DMS114 treated with DMSO at 0.1 percent for 48 hours (cell line): Measurements from ENCODE around the gene AGAP1.

Experiments
- DNase-seq: peaks from one replicate; lab custom pipeline; 2025; ENCODE audit not compliant: unreplicated experiment; lab: John Stamatoyannopoulos, UW

Gene AGAP1

DNA sequence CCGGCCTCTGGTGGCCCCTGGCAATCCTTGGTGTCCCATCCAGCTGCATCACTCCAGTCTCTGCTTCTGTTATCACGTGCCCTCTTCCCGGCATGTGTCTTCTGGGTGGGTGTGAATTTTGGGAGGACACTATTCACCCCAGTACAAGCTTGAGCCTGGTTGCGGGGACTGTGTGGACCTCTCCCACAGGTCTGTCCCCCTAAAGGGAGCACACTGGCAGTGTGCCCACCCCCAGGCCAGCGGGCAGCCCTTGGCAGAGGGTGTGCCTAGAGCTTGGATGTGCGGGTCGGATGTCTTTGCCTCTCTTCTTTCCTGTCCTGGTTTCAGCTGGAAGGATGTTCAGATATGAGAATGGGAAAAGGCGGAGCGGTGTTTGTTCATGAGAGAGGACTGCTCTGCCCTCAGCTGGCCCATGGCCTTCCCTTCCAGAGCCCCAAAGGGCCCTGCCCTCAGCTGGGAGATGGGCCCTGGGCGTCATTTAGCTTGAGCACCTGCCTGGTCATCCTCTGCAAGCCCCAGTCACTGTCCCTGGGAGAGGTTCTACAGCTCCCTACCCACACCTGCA lies 73.2 kb downstream of the AGAP1 start:
- DNase-seq = no peak

GRCh38 chr2:235567842-235568241 lies 74.0 kb downstream of the AGAP1 start:
- no peak for DNase-seq

GRCh38 chr2:235568431-235568830 lies 74.6 kb downstream of the AGAP1 start:
- no peak for DNase-seq

- DNase-seq = no peak
Observed at GRCh38 chr2:235569837-235570236, 76.0 kb downstream of the AGAP1 start.

- no peak for DNase-seq
Observed at GRCh38 chr2:235570256-235570655, 76.4 kb downstream of the AGAP1 start.

DNA sequence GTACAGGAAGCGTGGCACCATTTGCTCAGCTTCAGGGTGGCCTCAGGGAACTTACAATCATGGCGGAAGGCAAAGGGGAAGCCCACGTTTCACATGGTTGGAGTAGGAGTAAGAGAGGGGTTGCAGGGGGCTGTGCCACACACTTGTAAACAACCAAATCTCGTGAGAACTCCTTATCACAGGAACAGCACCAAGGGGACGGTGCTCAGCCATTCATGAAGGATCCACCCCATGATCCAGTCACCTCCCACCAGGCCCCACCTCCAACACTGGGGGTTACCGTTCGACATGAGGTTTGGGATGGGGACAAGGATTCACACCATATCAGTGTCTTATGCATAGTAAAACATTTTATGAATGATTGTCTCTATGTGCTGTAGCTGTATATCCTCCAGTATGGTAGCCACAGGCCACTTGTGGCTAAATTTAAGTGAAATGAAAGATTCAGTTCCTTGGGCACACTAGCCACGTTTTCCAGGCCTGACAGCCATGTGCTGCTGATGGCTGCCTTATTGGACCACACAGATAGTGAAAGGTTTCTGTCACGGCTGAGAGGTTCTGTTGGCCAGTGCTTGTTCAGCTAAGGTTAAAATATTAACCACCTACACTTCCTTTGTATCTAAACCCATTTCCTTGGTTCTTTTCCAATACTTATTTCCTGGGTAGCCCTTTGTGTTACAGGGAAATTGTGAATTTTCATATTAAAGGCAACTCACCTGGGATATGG lies 77.3 kb downstream of the AGAP1 start:
- no peak for DNase-seq

GRCh38 chr2:235572592-235572991 lies 78.7 kb downstream of the AGAP1 start:
- DNase-seq = no peak

- DNase-seq = no peak
Observed at GRCh38 chr2:235573331-235574221, 79.7 kb downstream of the AGAP1 start.

- DNase-seq = no peak
Observed at GRCh38 chr2:235575431-235575830, 81.6 kb downstream of the AGAP1 start.

DNA sequence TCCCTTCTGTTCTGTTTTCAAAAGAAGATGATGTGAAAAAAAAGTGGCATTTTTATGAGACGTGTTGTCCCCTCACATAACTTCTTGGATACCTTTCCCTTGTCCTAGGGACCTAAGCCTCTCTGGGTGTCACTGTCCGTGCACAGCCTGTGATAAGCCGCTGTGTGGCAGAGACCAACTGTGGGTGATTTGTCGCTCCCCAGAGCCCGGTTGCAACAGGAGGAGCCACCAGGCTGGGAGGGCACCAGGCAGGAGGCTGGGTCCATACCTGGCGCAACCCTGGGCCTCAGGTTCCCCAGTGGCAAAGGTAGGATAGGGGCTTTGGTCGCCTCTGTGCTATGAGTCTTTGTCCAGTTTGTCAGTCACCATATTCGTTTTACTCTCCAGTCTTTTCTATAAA lies 82.1 kb downstream of the AGAP1 start:
- no peak for DNase-seq

- DNase-seq = no peak
Observed at GRCh38 chr2:235576337-235576910, 82.6 kb downstream of the AGAP1 start.

DNA sequence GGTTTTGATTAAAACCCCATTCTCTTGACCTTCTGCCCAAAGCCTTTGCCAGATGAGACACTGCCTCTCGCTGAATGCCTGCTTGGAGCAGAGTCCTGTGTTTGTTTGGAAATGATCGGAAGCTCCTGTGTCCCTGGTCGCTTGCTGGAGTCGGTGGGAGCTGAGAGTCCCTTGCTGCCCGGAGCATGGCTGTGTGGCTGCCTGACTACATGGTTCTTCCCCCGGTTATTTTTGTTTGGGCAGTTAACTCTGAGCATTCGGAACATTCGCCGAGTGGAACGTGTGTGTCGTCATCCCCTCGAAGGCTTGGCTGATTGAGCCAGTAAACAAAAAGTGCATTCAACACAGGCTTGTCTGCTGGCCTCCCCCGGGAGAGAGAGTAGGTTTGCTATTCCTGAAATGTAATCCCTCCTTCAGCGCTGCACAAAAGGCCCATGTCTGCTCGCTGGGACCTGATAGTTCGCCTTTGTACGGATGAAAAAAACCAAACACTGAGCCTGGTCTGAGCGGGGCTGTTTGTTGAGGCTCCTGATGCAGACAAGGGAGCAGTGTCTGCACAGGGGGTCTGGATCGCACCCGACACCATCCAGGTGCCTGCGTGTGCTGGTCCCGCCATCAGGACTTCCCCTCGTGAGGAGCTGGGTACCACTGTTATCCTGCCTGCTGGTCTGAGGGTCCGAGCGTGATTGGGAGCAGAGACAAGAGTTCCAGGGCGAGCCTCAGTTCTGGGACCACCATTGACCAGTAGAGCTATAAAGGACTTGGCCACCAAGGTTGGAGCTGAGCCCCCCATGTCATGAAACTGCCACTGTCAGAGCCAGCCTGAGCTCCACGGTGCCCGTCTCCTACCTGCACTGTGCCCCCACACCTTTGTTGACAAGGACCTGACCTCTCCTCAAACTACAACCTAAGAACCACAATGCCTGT lies 83.8 kb downstream of the AGAP1 start:
- DNase-seq = no peak

GRCh38 chr2:235579128-235579527 lies 85.3 kb downstream of the AGAP1 start:
- DNase-seq = no peak

DNA sequence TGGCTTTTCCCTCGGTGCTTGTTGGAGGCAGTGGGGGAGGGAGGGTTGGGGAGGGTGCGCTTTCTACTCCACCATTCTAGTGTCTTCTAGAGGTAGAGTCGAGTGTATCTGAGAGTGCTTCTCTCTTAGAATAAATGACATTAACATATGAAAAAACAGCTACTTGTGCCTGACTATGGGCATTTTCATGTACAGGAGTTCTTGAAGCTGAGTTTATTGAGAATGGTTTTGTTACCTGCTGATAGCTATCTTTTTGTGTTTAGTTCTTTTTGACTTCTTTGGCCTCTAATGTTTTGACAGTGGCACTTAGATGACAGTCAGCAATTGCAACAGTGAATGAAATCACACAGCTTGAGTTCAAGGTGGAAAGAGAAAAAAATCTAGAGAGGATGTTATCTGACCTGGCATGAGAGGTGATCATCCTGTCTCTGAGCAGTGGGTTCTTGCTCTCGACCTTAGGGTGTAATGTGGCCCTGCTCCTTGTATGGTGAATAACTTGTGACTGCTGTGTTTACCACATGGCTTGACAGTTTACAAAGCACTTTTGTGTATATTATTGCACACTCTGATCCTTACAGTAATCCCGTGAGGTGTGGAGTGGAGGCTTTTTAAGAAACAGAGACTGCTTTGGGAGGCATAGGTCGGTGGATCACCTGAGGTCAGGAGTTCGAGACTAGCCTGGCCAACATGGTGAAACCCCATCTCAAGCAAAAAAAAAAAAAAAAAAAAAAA lies 86.7 kb downstream of the AGAP1 start:
- no peak for DNase-seq

- DNase-seq = no peak
Observed at GRCh38 chr2:235582081-235582686, 88.3 kb downstream of the AGAP1 start.

DNA sequence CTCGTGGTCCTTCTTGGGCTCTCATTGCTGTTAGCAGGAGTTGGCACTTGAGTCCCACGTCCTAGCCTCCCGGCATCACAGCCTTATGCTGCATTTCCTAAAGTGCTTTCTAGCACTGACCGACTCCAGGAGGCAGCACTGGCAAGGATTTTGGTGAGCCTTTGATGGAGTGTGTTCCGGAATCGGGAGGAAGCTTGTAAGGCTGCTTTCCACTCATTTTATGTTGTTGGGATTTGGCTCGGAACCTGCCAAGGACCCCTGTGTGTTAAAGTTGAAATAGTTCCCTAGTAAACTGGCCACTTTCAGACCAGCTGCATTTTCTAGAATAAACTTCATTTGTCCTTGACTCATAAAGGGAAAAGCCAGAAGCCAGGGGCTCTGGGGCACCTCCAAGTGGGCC lies 88.9 kb downstream of the AGAP1 start:
- no peak for DNase-seq

- no peak for DNase-seq
Observed at GRCh38 chr2:235583144-235583543, 89.3 kb downstream of the AGAP1 start.

- DNase-seq = no peak
Observed at GRCh38 chr2:235583925-235584637, 90.2 kb downstream of the AGAP1 start.

GRCh38 chr2:235584638-235585007 lies 90.8 kb downstream of the AGAP1 start:
- no peak for DNase-seq
